B cell (primary cell): ENCODE results near the gene TSPO.

Experiments
- CTCF ChIP-seq: fragments of 200-600 bp; IDR thresholded peaks from one replicate; pipeline ENCODE4 v1.8.0; 2022; ENCODE audit warnings: antibody characterized with exemption, mild to moderate bottlenecking
- EZH2 ChIP-seq: IDR thresholded peaks from 2 replicates; pipeline ENCODE4 v1.6.1; 2012; ENCODE audit warnings: borderline replicate concordance, low read depth, mild to moderate bottlenecking, moderate library complexity, low read length; ENCODE audit not compliant: insufficient read depth, poor library complexity, severe bottlenecking

GRCh38 chr22:43210631-43211515 lies 59.5 kb downstream of the TSPO start:
- no peak for TF ChIP-seq CTCF
- no peak for TF ChIP-seq EZH2
